Mesendoderm (in vitro differentiated cells): ENCODE measurements around the gene E4F1.

Source experiments
- DNase-seq: peaks from one replicate; pipeline ENCODE4 v3.0.0; 2013
- H2AK5ac ChIP-seq: 2 replicates; pipeline ENCODE4 v1.6.1; 2013; ENCODE audit warnings: low read length, inconsistent platforms
- H2BK120ac ChIP-seq: 2 replicates; pipeline ENCODE4 v1.6.1; 2013; ENCODE audit warnings: low read depth, mild to moderate bottlenecking, low read length, moderate library complexity, mixed read lengths
- H2BK15ac ChIP-seq: replicated peaks from 2 replicates; pipeline ENCODE4 v1.6.1; 2013; ENCODE audit warnings: low read depth, mild to moderate bottlenecking, moderate library complexity
- H2BK5ac ChIP-seq: 2 replicates; pipeline ENCODE4 v1.6.1; 2013; ENCODE audit warnings: low read length, inconsistent platforms
- H3K18ac ChIP-seq: 2 replicates; pipeline ENCODE4 v1.6.1; 2013; ENCODE audit warnings: mild to moderate bottlenecking, low read length, mixed read lengths
- H3K23ac ChIP-seq: one replicate; pipeline ENCODE4 v1.6.1; 2013; ENCODE audit warnings: low read length
- H3K27ac ChIP-seq: 2 replicates; pipeline ENCODE4 v1.5.1; 2013; ENCODE audit warnings: low read depth, mild to moderate bottlenecking, inconsistent platforms, low read length, moderate library complexity
- H3K27me3 ChIP-seq: 2 replicates; pipeline ENCODE4 v1.6.1; 2013; ENCODE audit warnings: low read length, control low read depth, mild to moderate bottlenecking, inconsistent platforms; ENCODE audit not compliant: insufficient read depth, poor library complexity
- H3K36me3 ChIP-seq: 2 replicates; pipeline ENCODE4 v1.6.1; 2013; ENCODE audit warnings: low read length, inconsistent platforms; ENCODE audit not compliant: control insufficient read depth, insufficient read depth
- H3K4ac ChIP-seq: one replicate; pipeline ENCODE4 v1.6.1; 2013; ENCODE audit warnings: low read depth, mild to moderate bottlenecking, low read length, moderate library complexity
- H3K4me1 ChIP-seq: 2 replicates; pipeline ENCODE4 v1.6.1; 2013; ENCODE audit warnings: low read depth, low read length, inconsistent platforms; ENCODE audit not compliant: control insufficient read depth
- H3K4me2 ChIP-seq: 2 replicates; pipeline ENCODE4 v1.6.1; 2013; ENCODE audit warnings: low read length
- H3K4me3 ChIP-seq: 2 replicates; pipeline ENCODE4 v1.5.1; 2013; ENCODE audit warnings: mild to moderate bottlenecking, low read length
- H3K56ac ChIP-seq: one replicate; pipeline ENCODE4 v1.6.1; 2013; ENCODE audit warnings: low read length
- H3K79me1 ChIP-seq: 2 replicates; pipeline ENCODE4 v1.6.1; 2013; ENCODE audit warnings: low read length, inconsistent platforms
- H3K79me2 ChIP-seq: 2 replicates; pipeline ENCODE4 v1.6.1; 2013; ENCODE audit warnings: mild to moderate bottlenecking, low read length; ENCODE audit not compliant: control insufficient read depth, insufficient read depth
- H3K9ac ChIP-seq: 2 replicates; pipeline ENCODE4 v1.6.1; 2013; ENCODE audit warnings: low read length, inconsistent platforms
- H4K5ac ChIP-seq: one replicate; pipeline ENCODE4 v1.6.1; 2013; ENCODE audit warnings: low read length
- H4K8ac ChIP-seq: one replicate; pipeline ENCODE4 v1.6.1; 2013; ENCODE audit warnings: low read depth, mild to moderate bottlenecking, control low read depth, low read length, moderate library complexity
- WGBS: extraction: QIAGEN DNeasy Blood & Tissue Kit; methylation state at CpG from one replicate; pipeline ENCODE4 v1.1.7; 2013; ENCODE audit warnings: low lambda C conversion rate, missing lambda C conversion rate; ENCODE audit not compliant: insufficient coverage; ENCODE audit errors: extremely low coverage; 5-methylcytosine and 5-hydroxymethylcytosine counted together

E4F1 gene

GRCh38 chr16:2267913-2268666 lies 44.7 kb downstream of the E4F1 start, which contains the start of gene RNPS1:
TSS of gene RNPS1 (minus strand) at chr16:2268126. CDS start at chr16:2264643, 3,483 bp downstream.
- H3K36me3 ChIP-seq = peaks cover 6% of the 10 kb centered on the region
- peak within 1 kb of the TSS; percentile 78 for H4K8ac ChIP-seq
- H3K79me2 ChIP-seq = peaks cover 46% of the 10 kb centered on the region
- peak within 1 kb of the TSS; percentile 96 for H3K4me3 ChIP-seq
- DNase-seq = peak; percentile 98
- H3K4ac ChIP-seq = peak within 1 kb of the TSS; percentile 56
- peak within 1 kb of the TSS; percentile 98 for H2BK5ac ChIP-seq
- WGBS = no CpG with 5 or more reads among the region's 88 CpGs
- peaks cover 3% of the 10 kb centered on the region for H3K4me1 ChIP-seq
- H3K23ac ChIP-seq = no peak within 1 kb of the TSS
- H4K5ac ChIP-seq = no peak within 1 kb of the TSS
- no peak within 1 kb of the TSS for H2BK120ac ChIP-seq
- peak within 1 kb of the TSS; percentile 99 for H3K9ac ChIP-seq
- H3K18ac ChIP-seq = peak within 1 kb of the TSS; percentile 16
- peak within 1 kb of the TSS; percentile 96 for H3K27ac ChIP-seq
- H3K4me2 ChIP-seq = peak within 1 kb of the TSS; percentile 89
- H2BK15ac ChIP-seq = no peak within 1 kb of the TSS
- no peak within 1 kb of the TSS for H2AK5ac ChIP-seq
- peaks cover 3% of the 10 kb centered on the region for H3K79me1 ChIP-seq
- no peaks in the 10 kb centered on the region for H3K27me3 ChIP-seq
- H3K56ac ChIP-seq = peak within 1 kb of the TSS; percentile 99

- H3K4me1 ChIP-seq = peaks cover 3% of the 10 kb centered on the region
- H2BK120ac ChIP-seq = no peak overlapping the region
- no peak overlapping the region for H2BK5ac ChIP-seq
- no peak overlapping the region for H2BK15ac ChIP-seq
- no peak overlapping the region for H2AK5ac ChIP-seq
- no peaks in the 10 kb centered on the region for H3K36me3 ChIP-seq
- H3K4me3 ChIP-seq = no peak overlapping the region
- H4K5ac ChIP-seq = no peak overlapping the region
- no peak overlapping the region for H3K4me2 ChIP-seq
- no peak overlapping the region for H3K56ac ChIP-seq
- no peak overlapping the region for H3K4ac ChIP-seq
- H3K18ac ChIP-seq = no peak overlapping the region
- H3K79me2 ChIP-seq = peaks cover 27% of the 10 kb centered on the region
- H3K27ac ChIP-seq = no peak overlapping the region
- H4K8ac ChIP-seq = no peak overlapping the region
- WGBS = no CpG with 5 or more reads among the region's 9 CpGs
- no peak overlapping the region for H3K9ac ChIP-seq
- no peaks in the 10 kb centered on the region for H3K79me1 ChIP-seq
- H3K27me3 ChIP-seq = no peaks in the 10 kb centered on the region
- no peak for DNase-seq
- H3K23ac ChIP-seq = no peak overlapping the region
These were observed 46.7 kb downstream of the E4F1 start for GRCh38 chr16:2270070-2270462.

GRCh38 chr16:2270588-2271470 lies 47.4 kb downstream of the E4F1 start:
- Histone ChIP-seq H3K79me1 (no peaks in the 10 kb centered on the region), H2BK15ac (no peak overlapping the region), H3K4me1 (peaks cover 1% of the 10 kb centered on the region), H2BK5ac (no peak overlapping the region), H2AK5ac (no peak overlapping the region), H3K79me2 (peaks cover 19% of the 10 kb centered on the region), H3K27me3 (no peaks in the 10 kb centered on the region), H3K9ac (no peak overlapping the region), H3K23ac (no peak overlapping the region), H3K56ac (no peak overlapping the region), H2BK120ac (no peak overlapping the region), H4K5ac (no peak overlapping the region), H3K4me2 (no peak overlapping the region), H3K18ac (no peak overlapping the region), H4K8ac (no peak overlapping the region), H3K27ac (no peak overlapping the region), H3K4ac (no peak overlapping the region), H3K36me3 (no peaks in the 10 kb centered on the region), H3K4me3 (no peak overlapping the region)
- no CpG with 5 or more reads among the region's 15 CpGs for WGBS
- no peak for DNase-seq

GRCh38 chr16:2271848-2272461 lies 48.6 kb downstream of the E4F1 start:
- H3K56ac ChIP-seq = no peak overlapping the region
- H2AK5ac ChIP-seq = no peak overlapping the region
- no peaks in the 10 kb centered on the region for H3K4me1 ChIP-seq
- no CpG with 5 or more reads among the region's 14 CpGs for WGBS
- H2BK120ac ChIP-seq = no peak overlapping the region
- H3K4me2 ChIP-seq = no peak overlapping the region
- no peak overlapping the region for H4K8ac ChIP-seq
- H3K9ac ChIP-seq = no peak overlapping the region
- no peaks in the 10 kb centered on the region for H3K27me3 ChIP-seq
- H3K79me2 ChIP-seq = peaks cover 9% of the 10 kb centered on the region
- no peak overlapping the region for H2BK5ac ChIP-seq
- no peak for DNase-seq
- no peak overlapping the region for H3K27ac ChIP-seq
- H3K79me1 ChIP-seq = no peaks in the 10 kb centered on the region
- H3K23ac ChIP-seq = no peak overlapping the region
- no peak overlapping the region for H3K18ac ChIP-seq
- H3K4ac ChIP-seq = no peak overlapping the region
- H4K5ac ChIP-seq = no peak overlapping the region
- no peak overlapping the region for H2BK15ac ChIP-seq
- no peak overlapping the region for H3K4me3 ChIP-seq
- H3K36me3 ChIP-seq = no peaks in the 10 kb centered on the region

- H4K5ac ChIP-seq = no peak overlapping the region
- H3K36me3 ChIP-seq = no peaks in the 10 kb centered on the region
- H2BK120ac ChIP-seq = no peak overlapping the region
- H3K79me2 ChIP-seq = peaks cover 2% of the 10 kb centered on the region
- no peaks in the 10 kb centered on the region for H3K79me1 ChIP-seq
- H3K9ac ChIP-seq = no peak overlapping the region
- no peak overlapping the region for H3K18ac ChIP-seq
- no peak overlapping the region for H3K4ac ChIP-seq
- H3K27me3 ChIP-seq = no peaks in the 10 kb centered on the region
- H3K56ac ChIP-seq = no peak overlapping the region
- no peak overlapping the region for H3K4me3 ChIP-seq
- H2BK15ac ChIP-seq = no peak overlapping the region
- DNase-seq = no peak
- no peak overlapping the region for H2AK5ac ChIP-seq
- no peak overlapping the region for H3K23ac ChIP-seq
- no peak overlapping the region for H2BK5ac ChIP-seq
- no peak overlapping the region for H3K27ac ChIP-seq
- H3K4me1 ChIP-seq = no peaks in the 10 kb centered on the region
- H3K4me2 ChIP-seq = no peak overlapping the region
- WGBS = no CpG with 5 or more reads among the region's 16 CpGs
- H4K8ac ChIP-seq = no peak overlapping the region
These were observed 50.1 kb downstream of the E4F1 start for GRCh38 chr16:2273484-2273883.
